K562 (cell line): Measurements from ENCODE around the gene TTC39C.

ENCODE experiments used
- EGR1 ChIP-seq: fragments of 450-650 bp; conservative IDR thresholded peaks from 2 replicates; pipeline ENCODE4 v1.6.1; 2017; ENCODE audit warnings: mild to moderate bottlenecking
- ESRRA ChIP-seq: fragments of 450-650 bp; IDR thresholded peaks from 2 replicates; pipeline ENCODE4 v1.6.1; 2014; ENCODE audit warnings: low read depth, mild to moderate bottlenecking, moderate library complexity, borderline replicate concordance
- GTF2F1 ChIP-seq: IDR thresholded peaks from 2 replicates; pipeline ENCODE4 v1.6.1; 2011; ENCODE audit warnings: low read depth, low read length, improper control_type of control experiment
- JUND ChIP-seq, 2 experiments: IDR thresholded peaks; 2 replicates in 1 of 2; 3 replicates in 1 of 2; pipeline ENCODE4 v1.6.1; 2011; ENCODE audit warnings: borderline replicate concordance in 2 of 2, low read depth in 2 of 2, low read length in 2 of 2, improper control_type of control experiment in 1 of 2, missing biosample characterization in 1 of 2, missing genetic modification characterization in 1 of 2, missing genetic modification reagents in 1 of 2
- MYC ChIP-seq, 2 experiments: fragments of 250-450 bp in 1 of 2; sonication (Bioruptor Pico) in 1 of 2; IDR thresholded peaks; 2 replicates each; pipeline versions ENCODE4 v1.5.1 to v1.6.1; 2012 to 2021; ENCODE audit warnings: low read depth in 2 of 2, borderline replicate concordance in 1 of 2, improper control_type of control experiment in 1 of 2, low read length in 1 of 2, mild to moderate bottlenecking in 1 of 2, moderate library complexity in 1 of 2
- POLR2A ChIP-seq: fragments of 450-650 bp; conservative IDR thresholded peaks from 2 replicates; pipeline ENCODE4 v1.6.1; 2016
- POLR2AphosphoS2 ChIP-seq: IDR thresholded peaks from 2 replicates; pipeline ENCODE4 v1.6.1; 2012; ENCODE audit warnings: low read length, improper control_type of control experiment
- POLR2AphosphoS5 ChIP-seq: IDR thresholded peaks from 2 replicates; pipeline ENCODE4 v1.6.1; 2011; ENCODE audit warnings: mild to moderate bottlenecking, low read depth, low read length, moderate library complexity; ENCODE audit not compliant: control insufficient read depth, insufficient read depth
- SIN3B ChIP-seq: fragments of 450-650 bp; IDR thresholded peaks from 2 replicates; pipeline ENCODE4 v1.6.1; 2017; ENCODE audit warnings: low read depth, mild to moderate bottlenecking, moderate library complexity
- SMARCA4 ChIP-seq: fragments of 450-650 bp; IDR thresholded peaks from 2 replicates; pipeline ENCODE4 v1.6.1; 2016
- YBX1 ChIP-seq: fragments of 450-650 bp; IDR thresholded peaks from 2 replicates; pipeline ENCODE4 v1.7.1; 2016; ENCODE audit warnings: mild to moderate bottlenecking
- TF ChIP-seq, protein P1 (sequence below): sonication (generic); formaldehyde crosslinking; IDR thresholded peaks from 2 replicates; pipeline ENCODE4 v1.8.1; 2023; ENCODE audit warnings: mild to moderate bottlenecking, missing genetic modification reagents
- TF ChIP-seq, protein P2 (sequence below): fragments of 450-650 bp; IDR thresholded peaks from 2 replicates; pipeline ENCODE4 v1.6.1; 2014; ENCODE audit warnings: low read depth, mild to moderate bottlenecking, moderate library complexity, borderline replicate concordance

DNA sequence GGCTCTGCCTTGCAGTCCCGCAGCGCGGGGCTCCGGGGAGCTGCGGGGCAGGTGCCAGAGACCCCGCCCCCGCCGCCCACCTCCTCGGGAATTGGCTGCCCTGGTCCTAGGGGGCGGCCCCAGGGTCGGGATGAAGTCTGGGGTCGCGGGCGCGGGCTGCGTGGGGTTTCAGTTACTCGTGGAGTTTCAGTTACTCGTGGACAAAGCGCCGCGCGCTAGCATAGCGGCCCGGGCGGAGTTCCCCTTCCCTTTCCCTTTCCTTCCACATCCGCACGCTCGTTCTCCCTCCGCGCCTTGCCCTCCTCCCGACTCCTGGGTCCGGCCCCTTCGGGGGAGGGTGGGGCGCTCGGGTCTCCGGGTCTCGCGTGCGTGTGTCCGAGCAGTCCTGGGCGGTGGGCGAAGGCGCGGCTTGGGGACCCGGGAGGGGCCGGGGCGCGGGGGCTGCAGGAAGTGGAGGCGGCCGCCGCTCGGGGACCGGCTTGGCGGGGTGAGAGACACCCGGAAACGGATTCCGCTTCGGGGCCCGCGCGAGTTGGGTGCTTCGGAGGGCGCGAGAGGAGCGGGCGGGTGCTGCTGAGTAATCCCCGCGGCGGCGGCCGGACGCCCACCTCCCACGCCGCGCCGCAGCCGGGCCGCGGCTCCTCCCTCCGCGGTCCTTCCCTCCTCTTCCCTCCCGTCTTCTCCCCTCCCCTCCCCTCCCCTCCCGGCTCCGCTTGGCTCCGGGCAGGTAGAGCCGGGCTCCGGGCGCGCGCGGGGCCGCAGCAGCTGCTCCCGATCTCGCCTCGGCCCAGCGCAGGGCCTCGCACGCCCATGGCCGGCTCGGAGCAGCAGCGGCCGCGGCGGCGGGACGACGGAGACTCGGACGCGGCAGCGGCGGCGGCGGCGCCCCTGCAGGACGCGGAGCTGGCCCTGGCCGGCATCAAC is at the start of gene TTC39C:
- TF ChIP-seq POLR2AphosphoS2 = no peak
- TF ChIP-seq, protein P1, sequence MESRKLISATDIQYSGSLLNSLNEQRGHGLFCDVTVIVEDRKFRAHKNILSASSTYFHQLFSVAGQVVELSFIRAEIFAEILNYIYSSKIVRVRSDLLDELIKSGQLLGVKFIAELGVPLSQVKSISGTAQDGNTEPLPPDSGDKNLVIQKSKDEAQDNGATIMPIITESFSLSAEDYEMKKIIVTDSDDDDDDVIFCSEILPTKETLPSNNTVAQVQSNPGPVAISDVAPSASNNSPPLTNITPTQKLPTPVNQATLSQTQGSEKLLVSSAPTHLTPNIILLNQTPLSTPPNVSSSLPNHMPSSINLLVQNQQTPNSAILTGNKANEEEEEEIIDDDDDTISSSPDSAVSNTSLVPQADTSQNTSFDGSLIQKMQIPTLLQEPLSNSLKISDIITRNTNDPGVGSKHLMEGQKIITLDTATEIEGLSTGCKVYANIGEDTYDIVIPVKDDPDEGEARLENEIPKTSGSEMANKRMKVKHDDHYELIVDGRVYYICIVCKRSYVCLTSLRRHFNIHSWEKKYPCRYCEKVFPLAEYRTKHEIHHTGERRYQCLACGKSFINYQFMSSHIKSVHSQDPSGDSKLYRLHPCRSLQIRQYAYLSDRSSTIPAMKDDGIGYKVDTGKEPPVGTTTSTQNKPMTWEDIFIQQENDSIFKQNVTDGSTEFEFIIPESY = no peak
- TF ChIP-seq, protein P2, sequence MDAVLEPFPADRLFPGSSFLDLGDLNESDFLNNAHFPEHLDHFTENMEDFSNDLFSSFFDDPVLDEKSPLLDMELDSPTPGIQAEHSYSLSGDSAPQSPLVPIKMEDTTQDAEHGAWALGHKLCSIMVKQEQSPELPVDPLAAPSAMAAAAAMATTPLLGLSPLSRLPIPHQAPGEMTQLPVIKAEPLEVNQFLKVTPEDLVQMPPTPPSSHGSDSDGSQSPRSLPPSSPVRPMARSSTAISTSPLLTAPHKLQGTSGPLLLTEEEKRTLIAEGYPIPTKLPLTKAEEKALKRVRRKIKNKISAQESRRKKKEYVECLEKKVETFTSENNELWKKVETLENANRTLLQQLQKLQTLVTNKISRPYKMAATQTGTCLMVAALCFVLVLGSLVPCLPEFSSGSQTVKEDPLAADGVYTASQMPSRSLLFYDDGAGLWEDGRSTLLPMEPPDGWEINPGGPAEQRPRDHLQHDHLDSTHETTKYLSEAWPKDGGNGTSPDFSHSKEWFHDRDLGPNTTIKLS = no peak
- TF ChIP-seq JUND (IDR thresholded peaks at IDR 0.05; ENCODE audit: borderline replicate concordance, low read depth, low read length) = no peak
- TF ChIP-seq JUND (tag; IDR thresholded peaks at IDR 0.05; ENCODE audit: borderline replicate concordance, low read depth, low read length) = no peak
- no peak for TF ChIP-seq POLR2A
- TF ChIP-seq GTF2F1 = no peak
- TF ChIP-seq SIN3B = no peak
- no peak for TF ChIP-seq YBX1
- no peak for TF ChIP-seq POLR2AphosphoS5
- TF ChIP-seq ESRRA = no peak
- peak; percentile 72 for TF ChIP-seq EGR1
- TF ChIP-seq MYC (IDR thresholded peaks at IDR 0.05; ENCODE audit: low read depth, low read length) = no peak
- no peak for TF ChIP-seq MYC (CRISPR knock-in tag; IDR thresholded peaks at IDR 0.05; ENCODE audit: borderline replicate concordance, low read depth)
- no peak for TF ChIP-seq SMARCA4
